Endothelial cell of umbilical vein (primary cell): ENCODE results near the gene DUSP19. TPM values are rescaled to one million over a fixed set of nuclear protein-coding genes. Genes with fewer than 3 reads are reported as not detected.

ENCODE experiments used
- BruUV-seq: library from RNA; stranded (reverse); fragments of 400-500 nt; replicated peaks from 2 replicates; lab custom pipeline; 2021; lab: Mats Ljungman, UMichigan
- CTCF ChIA-PET: fragments of 300-600, 350-600 bp; sonication (Branson Sonifier 250); formaldehyde crosslinking; loops from one replicate; lab custom pipeline; 2021; ENCODE audit warnings: antibody characterized with exemption, inconsistent platforms; lab: Charles Lee
- POLR2A ChIA-PET: fragments of 300-600, 350-600 bp; sonication (Branson Sonifier 250); formaldehyde crosslinking; loops from one replicate; lab custom pipeline; 2021; ENCODE audit warnings: antibody characterized with exemption, inconsistent platforms; lab: Charles Lee
- DNase-seq: peaks from one replicate; pipeline ENCODE4 v3.0.0-alpha.2; 2011; ENCODE audit warnings: low read depth, low spot score
- FAIRE-seq: peaks from 2 replicates; lab custom pipeline; 2011; peaks lifted over from hg19 to GRCh38; lab: Jason Lieb, UNC
- H2AFZ ChIP-seq: 2 replicates; pipeline ENCODE4 v1.6.0; 2012; ENCODE audit warnings: low read depth, low read length, control low read depth, inconsistent platforms
- H3K27ac ChIP-seq: 2 replicates; pipeline ENCODE4 v1.5.1; 2011; ENCODE audit warnings: low read depth, mild to moderate bottlenecking, control low read depth, low read length, moderate library complexity; ENCODE audit not compliant: insufficient read depth
- H3K27me3 ChIP-seq, 2 experiments: 2 replicates each; pipeline versions ENCODE4 v1.6.0 to v1.6.1; 2011; ENCODE audit warnings: low read length in 2 of 2, mixed read lengths in 1 of 2; ENCODE audit not compliant: control insufficient read depth in 2 of 2, insufficient read depth in 2 of 2
- H3K36me3 ChIP-seq, 2 experiments: 2 replicates in 1 of 2; 3 replicates in 1 of 2; pipeline ENCODE4 v1.5.1; 2011; ENCODE audit warnings: low read length in 2 of 2, mild to moderate bottlenecking in 1 of 2, moderate library complexity in 1 of 2; ENCODE audit not compliant: control insufficient read depth in 2 of 2, insufficient read depth in 2 of 2; ENCODE audit errors: extremely low read depth in 1 of 2
- H3K4me1 ChIP-seq: 3 replicates; pipeline ENCODE4 v1.5.1; 2011; ENCODE audit warnings: mild to moderate bottlenecking, low read length; ENCODE audit not compliant: control insufficient read depth, insufficient read depth; ENCODE audit errors: extremely low read depth
- H3K4me2 ChIP-seq: 2 replicates; pipeline ENCODE4 v1.6.1; 2011; ENCODE audit warnings: low read length, control low read depth, mixed read lengths; ENCODE audit not compliant: insufficient read depth
- H3K4me3 ChIP-seq, 3 experiments: fragments of 200-600 bp in 1 of 3; sonication (generic), shearing (Covaris generic) in 1 of 3; replicated peaks in 1 of 3; 2 replicates each; pipeline ENCODE4 v1.5.1; 2011 to 2016; ENCODE audit warnings: control low read depth in 3 of 3, low read length in 3 of 3, mild to moderate bottlenecking in 2 of 3, inconsistent platforms in 1 of 3, low read depth in 1 of 3, moderate library complexity in 1 of 3; ENCODE audit not compliant: insufficient read depth in 1 of 3
- H3K79me2 ChIP-seq: 2 replicates; pipeline ENCODE4 v1.6.0; 2012; ENCODE audit warnings: low read length, inconsistent platforms; ENCODE audit not compliant: control insufficient read depth, insufficient read depth
- H3K9ac ChIP-seq: replicated peaks from 2 replicates; pipeline ENCODE3; 2011; ENCODE audit warnings: low read length, control low read depth; ENCODE audit not compliant: insufficient read depth; ENCODE audit errors: extremely low read depth
- H3K9me1 ChIP-seq: replicated peaks from 3 replicates; pipeline ENCODE4 v1.6.0; 2011; ENCODE audit warnings: mild to moderate bottlenecking, low read length; ENCODE audit not compliant: control insufficient read depth, insufficient read depth; ENCODE audit errors: extremely low read depth
- H3K9me3 ChIP-seq: replicated peaks from 2 replicates; pipeline ENCODE4 v1.5.1; 2012; ENCODE audit warnings: low read length, inconsistent platforms; ENCODE audit not compliant: control insufficient read depth, insufficient read depth
- H4K20me1 ChIP-seq: replicated peaks from 2 replicates; pipeline ENCODE3; 2011; ENCODE audit warnings: mild to moderate bottlenecking, low read length; ENCODE audit not compliant: control insufficient read depth, insufficient read depth; ENCODE audit errors: extremely low read depth
- EZH2 ChIP-seq: IDR thresholded peaks from 2 replicates; pipeline ENCODE4 v1.6.1; 2012; ENCODE audit warnings: borderline replicate concordance, low read depth, mild to moderate bottlenecking, moderate library complexity, low read length, inconsistent platforms; ENCODE audit not compliant: severe bottlenecking
- FOS ChIP-seq: IDR thresholded peaks from 2 replicates; pipeline ENCODE4 v1.6.1; 2011; ENCODE audit warnings: mild to moderate bottlenecking, low read length, moderate library complexity, borderline replicate concordance; ENCODE audit not compliant: insufficient read depth
- dilution Hi-C: fragments of 300-500 bp; cut with MboI; formaldehyde crosslinking; loops from one replicate; pipeline ENCODE4 v1.15.0; 2019; ENCODE audit warnings: low sequenced_read_pairs; ENCODE audit not compliant: extremely low pct_ligation_motif_present
- intact Hi-C: fragments of 100-400 bp; cut with micrococcal nuclease; formaldehyde crosslinking; loops from one replicate; pipeline ENCODE4 v1.10.0; 2022
- polyA plus RNA-seq, 4 experiments: library from polyadenylated mRNA; depleted of rRNA in 3 of 4; stranded (reverse) in 3 of 4; unstranded in 1 of 4; fragments of >200 nt; gene quantifications; 2 replicates each; pipeline versions ENCODE4 v1.2.1 to v1.2.3, GENCODE V29; 2011 to 2012; ENCODE audit warnings: missing spikeins in 1 of 4
- total RNA-seq: library from RNA; stranded (reverse); gene quantifications from 2 replicates; pipeline ENCODE4 v1.2.3, GENCODE V29; 2021
- TF ChIP-seq, protein P1 (sequence below), 2 donors: IDR thresholded peaks; 1 replicate in 1 of 2; 2 replicates in 1 of 2; pipeline ENCODE4 v1.5.1; 2011; ENCODE audit warnings: low read length in 2 of 2, mild to moderate bottlenecking in 2 of 2, moderate library complexity in 2 of 2, control low read depth in 1 of 2, inconsistent platforms in 1 of 2, low read depth in 1 of 2; ENCODE audit not compliant: insufficient read depth in 1 of 2; ENCODE audit errors: extremely low read depth in 1 of 2

Gene DUSP19
- total and polyA plus RNA-seq, 2 donors (not counting 3 experiments of a cell fraction or from before 2014, with no cell fraction given): 0.69 to 1.9 TPM

DNA sequence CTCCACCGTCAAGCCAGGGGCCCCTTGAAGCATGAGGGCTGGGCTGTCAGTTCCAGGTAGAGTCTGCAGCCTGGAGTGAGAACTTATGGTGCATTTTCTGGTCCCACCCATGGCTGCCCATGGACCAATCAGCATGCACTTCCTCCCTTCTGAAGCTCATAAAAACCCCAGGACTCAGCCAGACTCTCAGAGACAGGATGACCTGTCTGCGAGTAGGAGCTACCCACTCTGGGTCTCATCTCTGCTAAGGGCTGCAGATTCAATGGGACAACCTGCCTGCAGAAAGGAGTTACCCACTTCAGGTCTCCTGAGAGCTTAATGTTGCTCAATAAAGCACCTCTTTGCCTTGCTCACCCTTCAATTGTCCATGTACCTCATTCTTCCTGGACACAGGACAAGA is 9.4 kb upstream of the DUSP19 start:
- Histone ChIP-seq H3K4me3 (no peak overlapping the region), H3K9me1 (no peaks in the 10 kb centered on the region), H3K27ac (no peak overlapping the region), H3K79me2 (no peaks in the 10 kb centered on the region), H3K4me1 (no peaks in the 10 kb centered on the region), H3K36me3 (no peaks in the 10 kb centered on the region), H4K20me1 (no peaks in the 10 kb centered on the region), H2AFZ (no peak overlapping the region), H3K9ac (no peak overlapping the region), H3K27me3 (peaks cover 2 to 14% of the 10 kb centered on the region in 2 experiments), H3K9me3 (no peaks in the 10 kb centered on the region), H3K4me2 (no peak overlapping the region)
- BruUV-seq: no TSS peak
- FAIRE-seq (no peak), DNase-seq (no peak)
- dilution Hi-C loops: no loop called here
- intact Hi-C loops: no loop called here
- POLR2A ChIA-PET: no interaction called here
- TF ChIP-seq, protein P1, sequence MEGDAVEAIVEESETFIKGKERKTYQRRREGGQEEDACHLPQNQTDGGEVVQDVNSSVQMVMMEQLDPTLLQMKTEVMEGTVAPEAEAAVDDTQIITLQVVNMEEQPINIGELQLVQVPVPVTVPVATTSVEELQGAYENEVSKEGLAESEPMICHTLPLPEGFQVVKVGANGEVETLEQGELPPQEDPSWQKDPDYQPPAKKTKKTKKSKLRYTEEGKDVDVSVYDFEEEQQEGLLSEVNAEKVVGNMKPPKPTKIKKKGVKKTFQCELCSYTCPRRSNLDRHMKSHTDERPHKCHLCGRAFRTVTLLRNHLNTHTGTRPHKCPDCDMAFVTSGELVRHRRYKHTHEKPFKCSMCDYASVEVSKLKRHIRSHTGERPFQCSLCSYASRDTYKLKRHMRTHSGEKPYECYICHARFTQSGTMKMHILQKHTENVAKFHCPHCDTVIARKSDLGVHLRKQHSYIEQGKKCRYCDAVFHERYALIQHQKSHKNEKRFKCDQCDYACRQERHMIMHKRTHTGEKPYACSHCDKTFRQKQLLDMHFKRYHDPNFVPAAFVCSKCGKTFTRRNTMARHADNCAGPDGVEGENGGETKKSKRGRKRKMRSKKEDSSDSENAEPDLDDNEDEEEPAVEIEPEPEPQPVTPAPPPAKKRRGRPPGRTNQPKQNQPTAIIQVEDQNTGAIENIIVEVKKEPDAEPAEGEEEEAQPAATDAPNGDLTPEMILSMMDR (IDR thresholded peaks at IDR 0.05; ENCODE audit: extremely low read depth in 1 of 2, insufficient read depth in 1 of 2, low read depth in 1 of 2, low read length in 2 of 2): no peak
- TF ChIP-seq FOS (no peak), EZH2 (no peak)
- CTCF ChIA-PET: interaction anchor here (0.6 to 3.7 kb wide), 3 partner anchors 10 to 180 kb away, joined by 3 to 20 read pairs (median 3); partner anchors contain the start of gene DUSP19
